Fibroblast of lung (primary cell): Measurements from ENCODE around the gene RDH5. TPM values are rescaled to one million over a fixed set of nuclear protein-coding genes. Genes with fewer than 3 reads are reported as not detected.

Source experiments
- DNase-seq, 2 donors: peaks; one replicate each; pipeline versions ENCODE4 v3.0.0 to v3.0.0-alpha.2; 2010; ENCODE audit warnings: low read depth in 2 of 2
- H2AFZ ChIP-seq: 2 replicates; pipeline ENCODE4 v1.5.1; 2012; ENCODE audit warnings: low read length, control low read depth, inconsistent platforms
- H3K27ac ChIP-seq: 2 replicates; pipeline ENCODE4 v1.5.1; 2011; ENCODE audit warnings: low read length, control low read depth; ENCODE audit not compliant: insufficient read depth
- H3K27me3 ChIP-seq: 2 replicates; pipeline ENCODE4 v1.5.1; 2011; ENCODE audit warnings: mild to moderate bottlenecking, low read length; ENCODE audit not compliant: control insufficient read depth, insufficient read depth
- H3K36me3 ChIP-seq: 2 replicates; pipeline ENCODE4 v1.5.1; 2011; ENCODE audit warnings: low read length; ENCODE audit not compliant: control insufficient read depth, insufficient read depth
- H3K4me1 ChIP-seq: 2 replicates; pipeline ENCODE4 v1.5.1; 2011; ENCODE audit warnings: low read length; ENCODE audit not compliant: control insufficient read depth, insufficient read depth; ENCODE audit errors: extremely low read depth
- H3K4me2 ChIP-seq: 2 replicates; pipeline ENCODE4 v1.5.1; 2011; ENCODE audit warnings: low read length, control low read depth; ENCODE audit not compliant: insufficient read depth; ENCODE audit errors: extremely low read depth
- H3K4me3 ChIP-seq, 4 experiments: fragments of 200-600 bp in 1 of 4; sonication (generic) in 1 of 4; replicated peaks in 1 of 4; 2 replicates each; pipeline ENCODE4 v1.5.1; 2011 to 2016; ENCODE audit warnings: low read length in 4 of 4, low read depth in 3 of 4, mild to moderate bottlenecking in 3 of 4, control low read depth in 2 of 4, inconsistent platforms in 1 of 4, mixed read lengths in 1 of 4; ENCODE audit not compliant: insufficient read depth in 1 of 4; ENCODE audit errors: control extremely low read depth in 1 of 4
- H3K79me2 ChIP-seq: 2 replicates; pipeline ENCODE4 v1.5.1; 2012; ENCODE audit warnings: mild to moderate bottlenecking, low read length, inconsistent platforms; ENCODE audit not compliant: control insufficient read depth, insufficient read depth
- H3K9ac ChIP-seq: 2 replicates; pipeline ENCODE4 v1.5.1; 2011; ENCODE audit warnings: mild to moderate bottlenecking, low read length, control low read depth; ENCODE audit not compliant: insufficient read depth
- H3K9me3 ChIP-seq: 2 replicates; pipeline ENCODE4 v1.5.1; 2012; ENCODE audit warnings: low read depth, low read length; ENCODE audit not compliant: control insufficient read depth, insufficient read depth
- H4K20me1 ChIP-seq: 2 replicates; pipeline ENCODE4 v1.5.1; 2011; ENCODE audit warnings: low read length; ENCODE audit not compliant: control insufficient read depth, insufficient read depth; ENCODE audit errors: extremely low read depth
- EZH2 ChIP-seq: IDR thresholded peaks from 2 replicates; pipeline ENCODE4 v1.5.1; 2012; ENCODE audit warnings: low read length, control low read depth, mild to moderate bottlenecking; ENCODE audit errors: missing control alignments
- polyA plus RNA-seq, 2 donors: library from polyadenylated mRNA; depleted of rRNA in 1 of 2; stranded (reverse) in 1 of 2; unstranded in 1 of 2; fragments of >200 nt; gene quantifications; 2 replicates each; pipeline ENCODE4 v1.2.1, GENCODE V29; 2011 to 2012; ENCODE audit warnings: missing spikeins in 1 of 2
- total RNA-seq: library from RNA; depleted of rRNA; stranded (reverse); fragments of >200 nt; gene quantifications from 2 replicates; pipeline ENCODE4 v1.2.1, GENCODE V29; 2014
- TF ChIP-seq, protein P1 (sequence below), 2 donors: IDR thresholded peaks in 1 of 2; conservative IDR thresholded peaks in 1 of 2; 1 replicate in 1 of 2; 2 replicates in 1 of 2; pipeline ENCODE4 v1.5.1; 2011 to 2012; ENCODE audit warnings: low read length in 2 of 2, control low read depth in 1 of 2, inconsistent platforms in 1 of 2, low read depth in 1 of 2, mild to moderate bottlenecking in 1 of 2

RDH5 gene
- total and polyA plus RNA-seq, 2 donors (not counting 1 experiment from before 2014, with no cell fraction given), result 16.7 to 49.2 TPM

DNA sequence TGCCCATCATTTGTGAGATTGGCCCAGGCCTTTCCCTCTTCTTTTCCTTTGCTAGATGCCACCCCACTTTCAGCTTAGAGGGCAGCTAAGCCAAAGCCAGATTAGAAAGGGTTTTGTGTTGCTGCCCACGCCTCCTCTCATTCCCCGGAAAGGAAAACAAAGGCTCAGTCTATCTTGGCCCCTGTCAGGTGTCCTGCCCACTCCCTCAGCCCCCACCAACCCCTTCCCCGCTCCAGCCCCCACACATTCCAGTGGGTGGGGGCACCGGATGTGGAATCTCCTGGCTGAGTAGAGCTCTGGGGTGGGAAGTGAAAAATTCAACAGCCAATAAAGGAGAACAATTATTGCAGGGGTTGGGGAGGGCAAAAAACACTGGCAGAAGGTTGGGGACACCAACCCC lies 2.2 kb upstream of the RDH5 start:
- no peaks in the 10 kb centered on the region for H3K9me3 ChIP-seq
- peak overlapping the region; percentile 33 for H3K4me2 ChIP-seq
- no peaks in the 10 kb centered on the region for H3K36me3 ChIP-seq
- H3K27ac ChIP-seq, result peak overlapping the region; percentile 90
- peaks cover 53% of the 10 kb centered on the region for H3K4me1 ChIP-seq
- no peak overlapping the region for H2AFZ ChIP-seq
- no peak overlapping the region for H3K9ac ChIP-seq
- no peaks in the 10 kb centered on the region for H3K27me3 ChIP-seq
- no peaks in the 10 kb centered on the region for H4K20me1 ChIP-seq
- H3K79me2 ChIP-seq, result peaks cover 4% of the 10 kb centered on the region
- H3K4me3 ChIP-seq, result peak overlapping the region in 2 of 4 experiments; percentile 15 to 19
- TF ChIP-seq EZH2, result no peak
- DNase-seq, result peak in 1 of 2 donors; percentile 62

DNA sequence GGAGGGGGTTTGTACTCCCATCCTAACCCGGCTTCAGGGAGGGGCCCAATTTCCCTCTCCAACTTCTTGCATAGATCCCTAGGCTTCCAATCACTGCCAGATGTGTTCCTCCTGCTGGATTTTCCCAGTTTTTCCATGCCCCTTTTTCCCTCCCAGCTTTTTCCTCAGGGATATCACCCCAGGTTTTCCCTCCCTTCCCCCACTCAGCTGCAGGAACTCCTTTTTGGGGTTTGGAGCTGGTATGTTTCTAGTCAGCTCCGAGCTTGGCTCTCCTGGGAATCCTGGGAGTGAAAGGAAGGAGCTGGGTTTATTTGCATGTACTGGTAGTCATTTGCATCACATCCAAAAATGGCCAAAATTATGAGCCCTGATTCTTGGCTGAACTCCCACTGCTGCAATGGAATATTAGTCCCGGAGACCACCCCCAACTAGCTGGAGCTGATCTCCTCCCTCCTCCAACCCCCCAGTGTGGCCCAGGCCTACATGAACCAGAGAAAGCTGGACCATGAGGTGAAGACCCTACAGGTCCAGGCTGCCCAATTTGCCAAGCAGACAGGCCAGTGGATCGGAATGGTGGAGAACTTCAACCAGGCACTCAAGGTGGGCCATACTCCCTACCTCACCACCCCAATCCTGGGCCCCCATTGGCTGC lies 1.4 kb upstream of the RDH5 start:
- H3K27ac ChIP-seq, result peak overlapping the region; percentile 90
- H3K36me3 ChIP-seq, result peaks cover 4% of the 10 kb centered on the region
- no peak for DNase-seq
- H3K9ac ChIP-seq, result no peak overlapping the region
- H2AFZ ChIP-seq, result no peak overlapping the region
- TF ChIP-seq, protein P1, sequence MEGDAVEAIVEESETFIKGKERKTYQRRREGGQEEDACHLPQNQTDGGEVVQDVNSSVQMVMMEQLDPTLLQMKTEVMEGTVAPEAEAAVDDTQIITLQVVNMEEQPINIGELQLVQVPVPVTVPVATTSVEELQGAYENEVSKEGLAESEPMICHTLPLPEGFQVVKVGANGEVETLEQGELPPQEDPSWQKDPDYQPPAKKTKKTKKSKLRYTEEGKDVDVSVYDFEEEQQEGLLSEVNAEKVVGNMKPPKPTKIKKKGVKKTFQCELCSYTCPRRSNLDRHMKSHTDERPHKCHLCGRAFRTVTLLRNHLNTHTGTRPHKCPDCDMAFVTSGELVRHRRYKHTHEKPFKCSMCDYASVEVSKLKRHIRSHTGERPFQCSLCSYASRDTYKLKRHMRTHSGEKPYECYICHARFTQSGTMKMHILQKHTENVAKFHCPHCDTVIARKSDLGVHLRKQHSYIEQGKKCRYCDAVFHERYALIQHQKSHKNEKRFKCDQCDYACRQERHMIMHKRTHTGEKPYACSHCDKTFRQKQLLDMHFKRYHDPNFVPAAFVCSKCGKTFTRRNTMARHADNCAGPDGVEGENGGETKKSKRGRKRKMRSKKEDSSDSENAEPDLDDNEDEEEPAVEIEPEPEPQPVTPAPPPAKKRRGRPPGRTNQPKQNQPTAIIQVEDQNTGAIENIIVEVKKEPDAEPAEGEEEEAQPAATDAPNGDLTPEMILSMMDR (conservative IDR thresholded peaks at IDR 0.05 in 1 of 2, IDR thresholded peaks at IDR 0.05 in 1 of 2; ENCODE audit: low read depth in 1 of 2, low read length in 2 of 2), result no peak
- TF ChIP-seq EZH2, result no peak
- no peaks in the 10 kb centered on the region for H3K27me3 ChIP-seq
- peaks cover 51% of the 10 kb centered on the region for H3K4me1 ChIP-seq
- no peaks in the 10 kb centered on the region for H3K9me3 ChIP-seq
- peak overlapping the region in 2 of 4 experiments; percentile 0 to 19 for H3K4me3 ChIP-seq
- no peaks in the 10 kb centered on the region for H4K20me1 ChIP-seq
- peaks cover 6% of the 10 kb centered on the region for H3K79me2 ChIP-seq
- H3K4me2 ChIP-seq, result peak overlapping the region; percentile 25

DNA sequence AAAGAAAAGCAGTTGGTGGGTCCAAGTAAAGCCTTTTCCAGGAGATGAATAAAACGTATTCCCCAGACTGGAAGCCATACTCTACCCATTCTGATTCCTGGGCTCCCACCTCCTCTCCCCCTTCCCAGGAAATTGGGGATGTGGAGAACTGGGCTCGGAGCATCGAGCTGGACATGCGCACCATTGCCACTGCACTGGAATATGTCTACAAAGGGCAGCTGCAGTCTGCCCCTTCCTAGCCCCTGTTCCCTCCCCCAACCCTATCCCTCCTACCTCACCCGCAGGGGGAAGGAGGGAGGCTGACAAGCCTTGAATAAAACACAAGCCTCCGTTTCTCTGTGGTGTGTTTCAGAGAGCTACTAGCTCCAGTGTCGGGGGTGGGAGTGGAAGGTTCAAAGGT lies 822 bp upstream of the RDH5 start:
- TF ChIP-seq EZH2, result no peak
- TF ChIP-seq, protein P1 (conservative IDR thresholded peaks at IDR 0.05 in 1 of 2, IDR thresholded peaks at IDR 0.05 in 1 of 2; ENCODE audit: low read depth in 1 of 2, low read length in 2 of 2), result no peak
- Histone ChIP-seq H3K79me2 (peaks cover 12% of the 10 kb centered on the region), H2AFZ (no peak overlapping the region), H3K4me2 (peak overlapping the region; percentile 51), H3K9ac (peak overlapping the region; percentile 5), H3K4me3 (no peak overlapping the region), H3K36me3 (peaks cover 6% of the 10 kb centered on the region), H3K27me3 (no peaks in the 10 kb centered on the region), H3K9me3 (no peaks in the 10 kb centered on the region), H3K4me1 (peaks cover 57% of the 10 kb centered on the region), H3K27ac (peak overlapping the region; percentile 90), H4K20me1 (no peaks in the 10 kb centered on the region)
- no peak for DNase-seq
